K562 (cell line): ENCODE results near the gene TRIM38. TPM values are rescaled to one million over a fixed set of nuclear protein-coding genes. Genes with fewer than 3 reads are reported as not detected.
A peak's percentile ranks its signal among the peaks of the same experiment; 100 is the strongest.

Experiments
- ETV6 ChIP-seq, 3 experiments: fragments of 150-350 bp in 1 of 3; sonication (generic) in 1 of 3; formaldehyde crosslinking in 1 of 3; IDR thresholded peaks; 2 replicates each; pipeline versions ENCODE4 v1.6.1 to v1.8.0; 2014 to 2022; ENCODE audit warnings: borderline replicate concordance in 2 of 3, low read depth in 2 of 3, antibody characterized with exemption in 1 of 3, low read length in 1 of 3, mild to moderate bottlenecking in 1 of 3, missing genetic modification reagents in 1 of 3
- KDM5B ChIP-seq: fragments of 200-600 bp; sonication (generic); IDR thresholded peaks from 2 replicates; pipeline ENCODE4 v1.6.1; 2012; ENCODE audit warnings: low read depth, mild to moderate bottlenecking, moderate library complexity, low read length, control low read depth, inconsistent platforms; ENCODE audit not compliant: insufficient replicate concordance
- PTTG1 ChIP-seq: fragments of 450-650 bp; IDR thresholded peaks from 2 replicates; pipeline ENCODE4 v1.6.1; 2016; ENCODE audit warnings: low read depth, mild to moderate bottlenecking, missing genetic modification characterization, missing compliant biosample characterization
- RBM14 ChIP-seq: fragments of 200-400 bp; formaldehyde crosslinking; IDR thresholded peaks from 2 replicates; pipeline ENCODE4 v1.6.1; 2018; ENCODE audit warnings: low read depth, mild to moderate bottlenecking, low read length, moderate library complexity, borderline replicate concordance; ENCODE audit not compliant: insufficient read depth
- SMAD2 ChIP-seq: fragments of 150-350 bp; IDR thresholded peaks from 2 replicates; pipeline ENCODE4 v1.6.1; 2014; ENCODE audit warnings: low read depth, mild to moderate bottlenecking, low read length
- ZFP91 ChIP-seq: sonication (generic); formaldehyde crosslinking; IDR thresholded peaks from 2 replicates; pipeline ENCODE4 v1.8.0; 2022; ENCODE audit warnings: mild to moderate bottlenecking, missing genetic modification reagents
- ZNF253 ChIP-seq: fragments of 250-450 bp; sonication (Bioruptor Pico); conservative IDR thresholded peaks from 2 replicates; pipeline ENCODE4 v1.6.1; 2021; ENCODE audit warnings: mild to moderate bottlenecking
- ZNF445 ChIP-seq: fragments of 250-450 bp; sonication (Bioruptor Pico); IDR thresholded peaks from 2 replicates; pipeline ENCODE4 v1.4.0; 2020; ENCODE audit warnings: low read depth, mild to moderate bottlenecking, moderate library complexity
- ZNF589 ChIP-seq: fragments of 200-800 bp; sonication (Bioruptor generic); IDR thresholded peaks from 2 replicates; pipeline ENCODE4 v1.6.1; 2016; ENCODE audit warnings: low read depth, missing genetic modification characterization, missing compliant biosample characterization
- ZNF830 ChIP-seq: fragments of 250-450 bp; sonication (Bioruptor Pico); IDR thresholded peaks from 2 replicates; pipeline ENCODE4 v1.5.0; 2021; ENCODE audit warnings: mild to moderate bottlenecking
- polyA plus RNA-seq, 8 experiments: library from polyadenylated mRNA; depleted of rRNA in 4 of 8; stranded (reverse) in 5 of 8; unstranded in 3 of 8; fragments of >200 nt; fragmentation: Nextera tagmentation in 2 of 8; fragmentation: Illumina TruSeq in 1 of 8; extraction: Ambion mirVana in 2 of 8; extraction: Trizol in 1 of 8; gene quantifications; 2 replicates each; pipeline versions ENCODE4 v1.2.1 to v1.2.3, GENCODE V29; 2011 to 2014; ENCODE audit warnings: inconsistent platforms in 1 of 8, missing spikeins in 1 of 8
- total RNA-seq, 7 experiments: library from RNA; depleted of rRNA in 6 of 7; stranded (reverse); fragments of >200 nt in 6 of 7; fragmentation: Illumina TruSeq in 2 of 7; extraction: Trizol in 2 of 7; gene quantifications; 2 replicates each; pipeline versions ENCODE4 v1.2.1 to v1.2.3, GENCODE V29; 2011 to 2021; ENCODE audit warnings: low replicate concordance in 1 of 7
- TF ChIP-seq, protein P1 (sequence below): fragments of 450-650 bp; IDR thresholded peaks from 2 replicates; pipeline ENCODE4 v1.6.1; 2017; ENCODE audit warnings: antibody characterized with exemption, mild to moderate bottlenecking
- TF ChIP-seq, protein P2 (sequence below): fragments of 250-450 bp; sonication (Bioruptor Pico); IDR thresholded peaks from 2 replicates; pipeline ENCODE4 v1.8.0; 2021; ENCODE audit warnings: moderate library complexity, mild to moderate bottlenecking, inconsistent platforms
- TF ChIP-seq, protein P3 (sequence below), 2 experiments: fragments of 150-350 bp in 1 of 2; IDR thresholded peaks; 2 replicates each; pipeline ENCODE4 v1.6.1; 2012 to 2016; ENCODE audit warnings: low read depth in 2 of 2, low read length in 2 of 2, mild to moderate bottlenecking in 1 of 2, moderate library complexity in 1 of 2

The TRIM38 gene
- total and polyA plus RNA-seq, 9 of the 15 experiments (the other 6 are each of a cell fraction or from before 2014, with no cell fraction given): 1.7 to 6.7 (median 6.3) TPM

- TF ChIP-seq, protein P1, sequence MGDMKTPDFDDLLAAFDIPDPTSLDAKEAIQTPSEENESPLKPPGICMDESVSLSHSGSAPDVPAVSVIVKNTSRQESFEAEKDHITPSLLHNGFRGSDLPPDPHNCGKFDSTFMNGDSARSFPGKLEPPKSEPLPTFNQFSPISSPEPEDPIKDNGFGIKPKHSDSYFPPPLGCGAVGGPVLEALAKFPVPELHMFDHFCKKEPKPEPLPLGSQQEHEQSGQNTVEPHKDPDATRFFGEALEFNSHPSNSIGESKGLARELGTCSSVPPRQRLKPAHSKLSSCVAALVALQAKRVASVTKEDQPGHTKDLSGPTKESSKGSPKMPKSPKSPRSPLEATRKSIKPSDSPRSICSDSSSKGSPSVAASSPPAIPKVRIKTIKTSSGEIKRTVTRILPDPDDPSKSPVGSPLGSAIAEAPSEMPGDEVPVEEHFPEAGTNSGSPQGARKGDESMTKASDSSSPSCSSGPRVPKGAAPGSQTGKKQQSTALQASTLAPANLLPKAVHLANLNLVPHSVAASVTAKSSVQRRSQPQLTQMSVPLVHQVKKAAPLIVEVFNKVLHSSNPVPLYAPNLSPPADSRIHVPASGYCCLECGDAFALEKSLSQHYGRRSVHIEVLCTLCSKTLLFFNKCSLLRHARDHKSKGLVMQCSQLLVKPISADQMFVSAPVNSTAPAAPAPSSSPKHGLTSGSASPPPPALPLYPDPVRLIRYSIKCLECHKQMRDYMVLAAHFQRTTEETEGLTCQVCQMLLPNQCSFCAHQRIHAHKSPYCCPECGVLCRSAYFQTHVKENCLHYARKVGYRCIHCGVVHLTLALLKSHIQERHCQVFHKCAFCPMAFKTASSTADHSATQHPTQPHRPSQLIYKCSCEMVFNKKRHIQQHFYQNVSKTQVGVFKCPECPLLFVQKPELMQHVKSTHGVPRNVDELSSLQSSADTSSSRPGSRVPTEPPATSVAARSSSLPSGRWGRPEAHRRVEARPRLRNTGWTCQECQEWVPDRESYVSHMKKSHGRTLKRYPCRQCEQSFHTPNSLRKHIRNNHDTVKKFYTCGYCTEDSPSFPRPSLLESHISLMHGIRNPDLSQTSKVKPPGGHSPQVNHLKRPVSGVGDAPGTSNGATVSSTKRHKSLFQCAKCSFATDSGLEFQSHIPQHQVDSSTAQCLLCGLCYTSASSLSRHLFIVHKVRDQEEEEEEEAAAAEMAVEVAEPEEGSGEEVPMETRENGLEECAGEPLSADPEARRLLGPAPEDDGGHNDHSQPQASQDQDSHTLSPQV: peak; percentile 70; the same call in 1 of the 2 replicates
- TF ChIP-seq, protein P2, sequence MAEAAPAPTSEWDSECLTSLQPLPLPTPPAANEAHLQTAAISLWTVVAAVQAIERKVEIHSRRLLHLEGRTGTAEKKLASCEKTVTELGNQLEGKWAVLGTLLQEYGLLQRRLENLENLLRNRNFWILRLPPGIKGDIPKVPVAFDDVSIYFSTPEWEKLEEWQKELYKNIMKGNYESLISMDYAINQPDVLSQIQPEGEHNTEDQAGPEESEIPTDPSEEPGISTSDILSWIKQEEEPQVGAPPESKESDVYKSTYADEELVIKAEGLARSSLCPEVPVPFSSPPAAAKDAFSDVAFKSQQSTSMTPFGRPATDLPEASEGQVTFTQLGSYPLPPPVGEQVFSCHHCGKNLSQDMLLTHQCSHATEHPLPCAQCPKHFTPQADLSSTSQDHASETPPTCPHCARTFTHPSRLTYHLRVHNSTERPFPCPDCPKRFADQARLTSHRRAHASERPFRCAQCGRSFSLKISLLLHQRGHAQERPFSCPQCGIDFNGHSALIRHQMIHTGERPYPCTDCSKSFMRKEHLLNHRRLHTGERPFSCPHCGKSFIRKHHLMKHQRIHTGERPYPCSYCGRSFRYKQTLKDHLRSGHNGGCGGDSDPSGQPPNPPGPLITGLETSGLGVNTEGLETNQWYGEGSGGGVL (CRISPR knock-in tag): no peak
- TF ChIP-seq ZNF253 (peak; percentile 73; the same call in 1 of the 2 replicates), SMAD2 (no peak), PTTG1 (tag) (no peak), ZNF830 (CRISPR knock-in tag) (0 out of 2 replicates have a peak, but pooled peaks have one; percentile 35), ZNF445 (no peak), ZNF589 (CRISPR knock-in tag) (no peak), KDM5B (no peak), RBM14 (no peak), ETV6 (IDR thresholded peaks at IDR 0.05; ENCODE audit: borderline replicate concordance in 1 of 2, low read depth in 2 of 2, low read length in 1 of 2) (no peak), ETV6 (CRISPR knock-in tag; IDR thresholded peaks at IDR 0.05; ENCODE audit: borderline replicate concordance) (peak; percentile 46; the same call in 1 of the 2 replicates), ZFP91 (CRISPR knock-in tag) (no peak)
- TF ChIP-seq, protein P3, sequence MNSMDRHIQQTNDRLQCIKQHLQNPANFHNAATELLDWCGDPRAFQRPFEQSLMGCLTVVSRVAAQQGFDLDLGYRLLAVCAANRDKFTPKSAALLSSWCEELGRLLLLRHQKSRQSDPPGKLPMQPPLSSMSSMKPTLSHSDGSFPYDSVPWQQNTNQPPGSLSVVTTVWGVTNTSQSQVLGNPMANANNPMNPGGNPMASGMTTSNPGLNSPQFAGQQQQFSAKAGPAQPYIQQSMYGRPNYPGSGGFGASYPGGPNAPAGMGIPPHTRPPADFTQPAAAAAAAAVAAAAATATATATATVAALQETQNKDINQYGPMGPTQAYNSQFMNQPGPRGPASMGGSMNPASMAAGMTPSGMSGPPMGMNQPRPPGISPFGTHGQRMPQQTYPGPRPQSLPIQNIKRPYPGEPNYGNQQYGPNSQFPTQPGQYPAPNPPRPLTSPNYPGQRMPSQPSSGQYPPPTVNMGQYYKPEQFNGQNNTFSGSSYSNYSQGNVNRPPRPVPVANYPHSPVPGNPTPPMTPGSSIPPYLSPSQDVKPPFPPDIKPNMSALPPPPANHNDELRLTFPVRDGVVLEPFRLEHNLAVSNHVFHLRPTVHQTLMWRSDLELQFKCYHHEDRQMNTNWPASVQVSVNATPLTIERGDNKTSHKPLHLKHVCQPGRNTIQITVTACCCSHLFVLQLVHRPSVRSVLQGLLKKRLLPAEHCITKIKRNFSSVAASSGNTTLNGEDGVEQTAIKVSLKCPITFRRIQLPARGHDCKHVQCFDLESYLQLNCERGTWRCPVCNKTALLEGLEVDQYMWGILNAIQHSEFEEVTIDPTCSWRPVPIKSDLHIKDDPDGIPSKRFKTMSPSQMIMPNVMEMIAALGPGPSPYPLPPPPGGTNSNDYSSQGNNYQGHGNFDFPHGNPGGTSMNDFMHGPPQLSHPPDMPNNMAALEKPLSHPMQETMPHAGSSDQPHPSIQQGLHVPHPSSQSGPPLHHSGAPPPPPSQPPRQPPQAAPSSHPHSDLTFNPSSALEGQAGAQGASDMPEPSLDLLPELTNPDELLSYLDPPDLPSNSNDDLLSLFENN (IDR thresholded peaks at IDR 0.05; ENCODE audit: low read depth in 2 of 2, low read length in 2 of 2): peak in 1 of 2 experiments; percentile 66; a peak in 1 of 4 replicates
Observed at GRCh38 chr6:26021350-26022131, 58.9 kb downstream of the TRIM38 start (continued).
